IMR-90 (cell line): ENCODE data around the gene C1QTNF1. TPM values are rescaled to one million over a fixed set of nuclear protein-coding genes. Genes with fewer than 3 reads are reported as not detected.
A peak's percentile ranks its signal among the peaks of the same experiment; 100 is the strongest.

Source experiments
- ATAC-seq: fragments of 200-7000 bp; cut with Tn5 transposase; 2 replicates; pipeline ENCODE4 v1.9.1; 2020; ENCODE audit warnings: low read depth, mild to moderate bottlenecking, moderate library complexity
- BruUV-seq: library from RNA; stranded (reverse); fragments of 400-500 nt; replicated peaks from 2 replicates; lab custom pipeline; 2021; lab: Mats Ljungman, UMichigan
- CTCF ChIA-PET: fragments of 300-600 bp; formaldehyde crosslinking; extraction: SDS; loops from one replicate; lab custom pipeline; 2021; ENCODE audit warnings: antibody characterized with exemption; lab: Yijun Ruan, JAX
- POLR2A ChIA-PET: fragments of 300-600 bp; sonication (Branson Sonifier 250); formaldehyde crosslinking; loops from one replicate; lab custom pipeline; 2022; ENCODE audit warnings: antibody characterized with exemption; ENCODE audit not compliant: unreplicated experiment; lab: Charles Lee
- DNase-seq: peaks from one replicate; pipeline ENCODE4 v3.0.0; 2013
- H2AFZ ChIP-seq: replicated peaks from 2 replicates; pipeline ENCODE3; 2013; ENCODE audit warnings: low read length, mild to moderate bottlenecking; ENCODE audit not compliant: poor library complexity
- H2AK5ac ChIP-seq: 2 replicates; pipeline ENCODE4 v1.6.1; 2013; ENCODE audit warnings: low read depth, low read length, inconsistent platforms
- H2AK9ac ChIP-seq: replicated peaks from 2 replicates; pipeline ENCODE3; 2013; ENCODE audit warnings: mild to moderate bottlenecking, low read depth, low read length, moderate library complexity; ENCODE audit not compliant: poor library complexity
- H2BK120ac ChIP-seq: 2 replicates; pipeline ENCODE4 v1.6.1; 2013; ENCODE audit warnings: low read depth, low read length, inconsistent platforms
- H2BK15ac ChIP-seq: 3 replicates; pipeline ENCODE4 v1.6.1; 2013; ENCODE audit warnings: low read depth, low read length, inconsistent platforms
- H2BK20ac ChIP-seq: 2 replicates; pipeline ENCODE4 v1.6.1; 2013; ENCODE audit warnings: low read depth, mild to moderate bottlenecking, inconsistent platforms, low read length, moderate library complexity
- H2BK5ac ChIP-seq: 2 replicates; pipeline ENCODE4 v1.6.1; 2013; ENCODE audit warnings: mild to moderate bottlenecking, low read depth, low read length, inconsistent platforms; ENCODE audit not compliant: poor library complexity, severe bottlenecking
- H3K14ac ChIP-seq: replicated peaks from 2 replicates; pipeline ENCODE4 v1.6.1; 2013; ENCODE audit warnings: low read depth, low read length, inconsistent platforms
- H3K18ac ChIP-seq: 2 replicates; pipeline ENCODE4 v1.6.1; 2013; ENCODE audit warnings: low read depth, low read length, control low read depth
- H3K23ac ChIP-seq: 2 replicates; pipeline ENCODE4 v1.6.1; 2013; ENCODE audit warnings: low read depth, low read length, inconsistent platforms
- H3K27ac ChIP-seq: 2 replicates; pipeline ENCODE4 v1.5.1; 2013; ENCODE audit warnings: mild to moderate bottlenecking, control low read depth, low read length; ENCODE audit not compliant: insufficient read depth
- H3K27me3 ChIP-seq: 2 replicates; pipeline ENCODE4 v1.6.1; 2013; ENCODE audit warnings: low read length; ENCODE audit not compliant: control insufficient read depth, insufficient read depth
- H3K36me3 ChIP-seq: 2 replicates; pipeline ENCODE4 v1.6.1; 2013; ENCODE audit warnings: low read length, mixed read lengths; ENCODE audit not compliant: control insufficient read depth, insufficient read depth
- H3K4ac ChIP-seq: 2 replicates; pipeline ENCODE4 v1.6.1; 2013; ENCODE audit warnings: low read depth, low read length, inconsistent platforms
- H3K4me1 ChIP-seq: 2 replicates; pipeline ENCODE4 v1.6.1; 2013; ENCODE audit warnings: low read length, mixed read lengths; ENCODE audit not compliant: control insufficient read depth, insufficient read depth
- H3K4me2 ChIP-seq: 2 replicates; pipeline ENCODE4 v1.6.1; 2013; ENCODE audit warnings: low read depth, mild to moderate bottlenecking, control low read depth, low read length, moderate library complexity
- H3K4me3 ChIP-seq: 2 replicates; pipeline ENCODE4 v1.5.1; 2013; ENCODE audit warnings: low read depth, mild to moderate bottlenecking, control low read depth, low read length, moderate library complexity; ENCODE audit not compliant: insufficient read depth
- H3K56ac ChIP-seq: 2 replicates; pipeline ENCODE4 v1.6.1; 2013; ENCODE audit warnings: low read length, inconsistent platforms; ENCODE audit not compliant: insufficient read depth; ENCODE audit errors: extremely low read depth
- H3K79me1 ChIP-seq, 2 experiments: 2 replicates each; pipeline ENCODE4 v1.6.1; 2013; ENCODE audit warnings: low read length in 2 of 2, inconsistent platforms in 1 of 2, low read depth in 1 of 2
- H3K9ac ChIP-seq: 2 replicates; pipeline ENCODE4 v1.6.1; 2013; ENCODE audit warnings: low read depth, low read length, control low read depth
- H3K9me1 ChIP-seq: 2 replicates; pipeline ENCODE4 v1.6.1; 2013; ENCODE audit warnings: low read length, inconsistent platforms; ENCODE audit not compliant: insufficient read depth
- H3K9me3 ChIP-seq: 2 replicates; pipeline ENCODE4 v1.6.1; 2013; ENCODE audit warnings: low read length; ENCODE audit not compliant: control insufficient read depth, insufficient read depth
- H4K20me1 ChIP-seq: 2 replicates; pipeline ENCODE4 v1.6.1; 2013; ENCODE audit warnings: low read length, inconsistent platforms; ENCODE audit not compliant: insufficient read depth
- H4K5ac ChIP-seq: 2 replicates; pipeline ENCODE4 v1.6.1; 2013; ENCODE audit warnings: mild to moderate bottlenecking, low read depth, low read length, control low read depth
- H4K8ac ChIP-seq, 2 experiments: 2 replicates each; pipeline ENCODE4 v1.6.1; 2013; ENCODE audit warnings: low read depth in 2 of 2, low read length in 2 of 2, control low read depth in 1 of 2, inconsistent platforms in 1 of 2
- H4K91ac ChIP-seq: 2 replicates; pipeline ENCODE4 v1.6.1; 2013; ENCODE audit warnings: low read depth, low read length, inconsistent platforms; ENCODE audit not compliant: insufficient read depth
- CEBPB ChIP-seq: IDR thresholded peaks from 2 replicates; pipeline ENCODE4 v1.6.1; 2012; ENCODE audit warnings: low read depth, low read length, improper control_type of control experiment
- ELK1 ChIP-seq: fragments of 150-350 bp; IDR thresholded peaks from 2 replicates; pipeline ENCODE4 v1.6.1; 2016; ENCODE audit warnings: low read depth, mild to moderate bottlenecking, low read length, moderate library complexity, borderline replicate concordance
- FOS ChIP-seq: fragments of 150-350 bp; IDR thresholded peaks from 2 replicates; pipeline ENCODE4 v1.6.1; 2016; ENCODE audit warnings: low read depth, low read length
- MAFK ChIP-seq: IDR thresholded peaks from 2 replicates; pipeline ENCODE4 v1.6.1; 2012; ENCODE audit warnings: low read depth, low read length, improper control_type of control experiment
- MXI1 ChIP-seq: IDR thresholded peaks from 2 replicates; pipeline ENCODE4 v1.6.1; 2012; ENCODE audit warnings: low read depth, mild to moderate bottlenecking, low read length, moderate library complexity, borderline replicate concordance
- NFE2L2 ChIP-seq: fragments of 150-350 bp; IDR thresholded peaks from 2 replicates; pipeline ENCODE4 v1.6.1; 2016; ENCODE audit warnings: low read depth, mild to moderate bottlenecking, low read length
- SMC3 ChIP-seq: fragments of 150-350 bp; IDR thresholded peaks from 2 replicates; pipeline ENCODE4 v1.6.1; 2016; ENCODE audit warnings: low read depth, mild to moderate bottlenecking, antibody characterized with exemption, low read length, moderate library complexity
- USF2 ChIP-seq: fragments of 150-350 bp; IDR thresholded peaks from 2 replicates; pipeline ENCODE4 v1.6.1; 2017; ENCODE audit warnings: mild to moderate bottlenecking, antibody characterized with exemption, low read length, low read depth
- WGBS, 2 experiments: methylation state at CpG; one replicate each; pipeline versions ENCODE4 v1.1.5 to v1.1.7; 2013; ENCODE audit warnings: missing lambda C conversion rate in 2 of 2; ENCODE audit not compliant: insufficient read length in 1 of 2; ENCODE audit errors: extremely low coverage in 2 of 2; 5-methylcytosine and 5-hydroxymethylcytosine counted together
- dilution Hi-C: fragments of 300-500 bp; cut with HindIII; formaldehyde crosslinking; loops from one replicate; pipeline ENCODE4 v1.14.3; 2018; ENCODE audit warnings: low sequenced_read_pairs; ENCODE audit not compliant: unreplicated experiment
- in situ Hi-C: fragments of 300-500 bp; cut with MboI; formaldehyde crosslinking; loops from 3 replicates; pipeline ENCODE4 v1.14.3; 2019; ENCODE audit warnings: low sequenced_read_pairs, inconsistent platforms, mixed read lengths
- intact Hi-C: fragments of 100-400 bp; cut with micrococcal nuclease; formaldehyde crosslinking; loops from 2 replicates; pipeline ENCODE4 v1.10.0; 2022
- polyA plus RNA-seq, 3 experiments: library from polyadenylated mRNA; depleted of rRNA; stranded (reverse); fragments of >200 nt; gene quantifications; 2 replicates each; pipeline ENCODE4 v1.2.3, GENCODE V29; 2012; ENCODE audit warnings: low replicate concordance in 1 of 3
- total RNA-seq: library from RNA; depleted of rRNA; stranded (reverse); fragments of >200 nt; gene quantifications from 2 replicates; pipeline ENCODE4 v1.2.3, GENCODE V29; 2012

Gene C1QTNF1
- total and polyA plus RNA-seq, 2 of the 4 experiments (the other 2 are of a cell fraction), result 3.4 to 8.4 TPM

GRCh38 chr17:79036596-79036995 lies 12.6 kb downstream of the C1QTNF1 start:
- H2AFZ ChIP-seq, result peak overlapping the region; percentile 39
- H3K27ac ChIP-seq, result peak overlapping the region; percentile 94
- dilution Hi-C loops (no loop called here), in situ Hi-C loops (no loop called here), intact Hi-C loops (no loop called here)
- DNase-seq (peak; percentile 94), ATAC-seq (peak; percentile 79)
- peak overlapping the region; percentile 11 for H3K4me2 ChIP-seq
- H3K9me3 ChIP-seq, result no peaks in the 10 kb centered on the region
- H2BK20ac ChIP-seq, result peak overlapping the region; percentile 86
- 100% methylated on average over 1 of the region's 3 CpGs; no CpG with 5 or more reads in 1 of the 2 experiments for WGBS, 2 experiments
- no peaks in the 10 kb centered on the region for H3K27me3 ChIP-seq
- peak overlapping the region; percentile 86 for H2AK5ac ChIP-seq
- peak overlapping the region; percentile 41; the same call in 1 of the 2 replicates for H3K56ac ChIP-seq
- H4K91ac ChIP-seq, result peak overlapping the region; percentile 84
- H3K9me1 ChIP-seq, result peaks cover 21% of the 10 kb centered on the region
- H2BK120ac ChIP-seq, result peak overlapping the region; percentile 92
- H3K4me3 ChIP-seq, result no peak overlapping the region
- TF ChIP-seq MXI1 (peak; percentile 52), FOS (peak; percentile 70; the same call in 1 of the 2 replicates), USF2 (0 out of 2 replicates have a peak, but pooled peaks have one; percentile 11), NFE2L2 (no peak), ELK1 (no peak), MAFK (no peak), CEBPB (peak; percentile 100), SMC3 (no peak)
- no peaks in the 10 kb centered on the region for H4K20me1 ChIP-seq
- H3K79me1 ChIP-seq, result peaks cover 0 to 5% of the 10 kb centered on the region in 2 experiments; a peak in 1 of 4 replicates
- peak overlapping the region; percentile 59 for H2AK9ac ChIP-seq
- H4K8ac ChIP-seq, result peak overlapping the region in 1 of 2 experiments; percentile 92; a peak in 2 of 4 replicates
- no peak overlapping the region; the same call in 1 of the 2 replicates for H3K9ac ChIP-seq
- H3K4ac ChIP-seq, result peak overlapping the region; percentile 89; the same call in 1 of the 2 replicates
- H3K36me3 ChIP-seq, result no peaks in the 10 kb centered on the region
- CTCF ChIA-PET, result interaction anchor here (0.6 to 1.2 kb wide), 3 partner anchors 9 to 28 kb away, joined by 3 to 7 read pairs (median 4); no protein-coding TSS in a partner anchor
- no TSS peak for BruUV-seq
- H3K4me1 ChIP-seq, result peaks cover 24% of the 10 kb centered on the region
- peak overlapping the region; percentile 95 for H3K18ac ChIP-seq
- peak overlapping the region; percentile 87 for H4K5ac ChIP-seq
- peak overlapping the region; percentile 76 for H3K14ac ChIP-seq
- H2BK15ac ChIP-seq, result peak overlapping the region; percentile 90; the same call in 2 of the 3 replicates
- H3K23ac ChIP-seq, result peak overlapping the region; percentile 64; the same call in 1 of the 2 replicates
- POLR2A ChIA-PET, result no interaction called here
- peak overlapping the region; percentile 90 for H2BK5ac ChIP-seq
